A549 (cell line): ENCODE measurements around the gene PRL. TPM values are rescaled to one million over a fixed set of nuclear protein-coding genes. Genes with fewer than 3 reads are reported as not detected.

Experiments
- ATAC-seq, 2 experiments: fragments of 200-7000 bp in 1 of 2; fragments of >200 bp in 1 of 2; cut with Nextera tagmentation in 1 of 2; cut with Tn5 transposase in 1 of 2; 3 replicates each; pipeline versions ENCODE4 v1.8.0 to v1.9.1; 2018 to 2020; ENCODE audit warnings: mild to moderate bottlenecking in 1 of 2, moderate library complexity in 1 of 2
- CTCF ChIA-PET: fragments of 300-600 bp; sonication (Branson Sonifier 250); formaldehyde crosslinking; extraction: SDS; loops from one replicate; lab custom pipeline; 2021; ENCODE audit warnings: antibody characterized with exemption, inconsistent platforms; lab: Yijun Ruan, JAX
- POLR2A ChIA-PET: fragments of 350-600 bp; formaldehyde crosslinking; extraction: SDS; loops from one replicate; lab custom pipeline; 2021; ENCODE audit warnings: antibody characterized with exemption, inconsistent platforms; lab: Yijun Ruan, JAX
- DNase-seq, 2 experiments: peaks; one replicate each; pipeline versions ENCODE4 v3.0.0 to v3.0.0-alpha.2; 2011 to 2016; ENCODE audit warnings: low read depth in 1 of 2, low spot score in 1 of 2
- FAIRE-seq: peaks from 2 replicates; lab custom pipeline; 2011; peaks lifted over from hg19 to GRCh38; lab: Jason Lieb, UNC
- H3K27ac ChIP-seq, 2 experiments: fragments of >200 bp; sonication (Bioruptor Twin); formaldehyde crosslinking; 3 replicates each; pipeline ENCODE4 v1.5.1; 2016 to 2017
- H3K4me1 ChIP-seq: fragments of >200 bp; sonication (Bioruptor Twin); formaldehyde crosslinking; 3 replicates; pipeline ENCODE4 v1.6.1; 2016
- H3K4me2 ChIP-seq: fragments of >200 bp; sonication (Bioruptor Twin); formaldehyde crosslinking; 3 replicates; pipeline ENCODE4 v1.6.1; 2016
- H3K4me3 ChIP-seq: fragments of >200 bp; sonication (Bioruptor Twin); formaldehyde crosslinking; 3 replicates; pipeline ENCODE4 v1.5.1; 2016
- H3K9me3 ChIP-seq: fragments of >200 bp; sonication (Bioruptor Twin); formaldehyde crosslinking; 3 replicates; pipeline ENCODE4 v1.6.1; 2016
- ATOH8 ChIP-seq: fragments of 250-450 bp; sonication (Bioruptor Pico); IDR thresholded peaks from 2 replicates; pipeline ENCODE4 v1.5.0; 2020; ENCODE audit warnings: low read depth, mild to moderate bottlenecking, moderate library complexity
- BCL3 ChIP-seq: fragments of >200 bp; sonication (Bioruptor Twin); formaldehyde crosslinking; IDR thresholded peaks from 3 replicates; pipeline ENCODE4 v1.6.1; 2016
- CBX2 ChIP-seq: fragments of 200-600 bp; sonication (generic); IDR thresholded peaks from 2 replicates; pipeline ENCODE4 v1.6.1; 2016; ENCODE audit warnings: low read depth, mild to moderate bottlenecking, borderline replicate concordance
- EHF ChIP-seq: fragments of 250-450 bp; sonication (Bioruptor Pico); IDR thresholded peaks from 2 replicates; pipeline ENCODE4 v1.5.0; 2020; ENCODE audit warnings: mild to moderate bottlenecking
- EHMT2 ChIP-seq: fragments of 200-600 bp; sonication (generic); IDR thresholded peaks from 2 replicates; pipeline ENCODE4 v1.6.1; 2016; ENCODE audit warnings: antibody characterized with exemption, low read depth, mild to moderate bottlenecking, moderate library complexity
- ELK1 ChIP-seq: fragments of 150-350 bp; IDR thresholded peaks from 2 replicates; pipeline ENCODE4 v1.6.1; 2014; ENCODE audit warnings: low read depth, mild to moderate bottlenecking, low read length
- EP300 ChIP-seq, 2 experiments: fragments of >200 bp; sonication (Bioruptor Twin); formaldehyde crosslinking; IDR thresholded peaks; 2 replicates in 1 of 2; 3 replicates in 1 of 2; pipeline ENCODE4 v1.6.1; 2016 to 2017
- ESRRA ChIP-seq: fragments of 150-350 bp; IDR thresholded peaks from 2 replicates; pipeline ENCODE4 v1.6.1; 2014; ENCODE audit warnings: mild to moderate bottlenecking, low read length, borderline replicate concordance
- FOXS1 ChIP-seq: fragments of 250-450 bp; sonication (Bioruptor Pico); IDR thresholded peaks from 2 replicates; pipeline ENCODE4 v1.5.0; 2020; ENCODE audit warnings: mild to moderate bottlenecking, moderate library complexity
- GATA3 ChIP-seq: IDR thresholded peaks from 2 replicates; pipeline ENCODE4 v1.6.1; 2012; ENCODE audit warnings: borderline replicate concordance
- HES2 ChIP-seq: fragments of >200 bp; sonication (Bioruptor Twin); formaldehyde crosslinking; IDR thresholded peaks from 2 replicates; pipeline ENCODE4 v1.6.1; 2016
- HOXA7 ChIP-seq: fragments of 250-450 bp; sonication (Bioruptor Pico); IDR thresholded peaks from 2 replicates; pipeline ENCODE4 v1.5.0; 2020; ENCODE audit warnings: mild to moderate bottlenecking, moderate library complexity
- HOXB5 ChIP-seq: fragments of 250-450 bp; sonication (Bioruptor Pico); IDR thresholded peaks from 2 replicates; pipeline ENCODE4 v1.5.0; 2020; ENCODE audit warnings: mild to moderate bottlenecking, moderate library complexity
- KDM1A ChIP-seq: fragments of 200-600 bp; sonication (generic); IDR thresholded peaks from 2 replicates; pipeline ENCODE4 v1.6.1; 2016; ENCODE audit warnings: low read depth, mild to moderate bottlenecking
- MAX ChIP-seq: IDR thresholded peaks from 2 replicates; pipeline ENCODE4 v1.6.1; 2012
- POLR2AphosphoS2 ChIP-seq: conservative IDR thresholded peaks from 2 replicates; pipeline ENCODE4 v1.6.1; 2012; ENCODE audit warnings: low read length, improper control_type of control experiment, inconsistent platforms
- RCOR1 ChIP-seq: fragments of 150-350 bp; IDR thresholded peaks from 2 replicates; pipeline ENCODE4 v1.6.1; 2014; ENCODE audit warnings: antibody characterized with exemption, low read length, low read depth
- REST ChIP-seq: fragments of 200-600 bp; sonication (generic); IDR thresholded peaks from 2 replicates; pipeline ENCODE4 v1.6.1; 2016; ENCODE audit warnings: antibody characterized with exemption, mild to moderate bottlenecking, moderate library complexity
- SMC3 ChIP-seq: fragments of >200 bp; sonication (Bioruptor Twin); formaldehyde crosslinking; IDR thresholded peaks from 3 replicates; pipeline ENCODE4 v1.6.1; 2018; ENCODE audit warnings: inconsistent platforms
- SREBF2 ChIP-seq: fragments of 450-650 bp; IDR thresholded peaks from 2 replicates; pipeline ENCODE4 v1.6.1; 2014; ENCODE audit warnings: mild to moderate bottlenecking, moderate library complexity
- USF2 ChIP-seq: fragments of 450-650 bp; IDR thresholded peaks from 2 replicates; pipeline ENCODE4 v1.6.1; 2014; ENCODE audit warnings: antibody characterized with exemption
- ZFP36 ChIP-seq: fragments of 450-650 bp; IDR thresholded peaks from 2 replicates; pipeline ENCODE4 v1.6.1; 2014; ENCODE audit warnings: borderline replicate concordance; ENCODE audit not compliant: partially characterized antibody
- ZSCAN20 ChIP-seq: fragments of 250-450 bp; sonication (Bioruptor Pico); IDR thresholded peaks from 2 replicates; pipeline ENCODE4 v1.8.0; 2022; ENCODE audit warnings: mild to moderate bottlenecking, moderate library complexity
- WGBS: methylation state at CpG from one replicate; pipeline ENCODE4 v1.1.6; 2017; ENCODE audit errors: missing lambda C conversion rate; 5-methylcytosine and 5-hydroxymethylcytosine counted together
- polyA plus RNA-seq, 4 experiments: library from polyadenylated mRNA; depleted of rRNA in 3 of 4; stranded (reverse); fragments of >200 nt; fragmentation: RNase III in 1 of 4; extraction: RNeasy Plus Mini Kit Qiagen cat#74134 plus additional on column Dnase treatment in 1 of 4; gene quantifications; 2 replicates in 3 of 4; 3 replicates in 1 of 4; pipeline ENCODE4 v1.2.3, GENCODE V29; 2011 to 2017

The PRL gene
- polyA plus RNA-seq, 2 of the 4 experiments (the other 2 are of a cell fraction): not detected

- Histone ChIP-seq H3K4me2 (no peak overlapping the region), H3K27ac (no peak overlapping the region), H3K4me3 (no peak overlapping the region), H3K9me3 (no peaks in the 10 kb centered on the region), H3K4me1 (peaks cover 8% of the 10 kb centered on the region; the same call in 2 of the 3 replicates)
- no peak for DNase-seq
- no peak for ATAC-seq
- CTCF ChIA-PET: no interaction called here
- WGBS: 53% methylated on average over 1 of the region's 1 CpG
- POLR2A ChIA-PET: no interaction called here
- FAIRE-seq: no peak
- TF ChIP-seq ZFP36 (no peak), HES2 (no peak), RCOR1 (no peak), ELK1 (no peak), EHF (CRISPR knock-in tag) (no peak), EHMT2 (no peak), FOXS1 (CRISPR knock-in tag) (no peak), MAX (no peak), ESRRA (no peak)
- TF ChIP-seq, all 56 proteins: peak for 0
These were observed 6.0 kb upstream of the PRL start for GRCh38 chr6:22302838-22303237.

- Histone ChIP-seq H3K9me3 (no peaks in the 10 kb centered on the region), H3K27ac (no peak overlapping the region), H3K4me2 (no peak overlapping the region)
- POLR2A ChIA-PET: no interaction called here
- no peak for TF ChIP-seq EHF (CRISPR knock-in tag)
- TF ChIP-seq, all 56 proteins: peak for 0
- CTCF ChIA-PET: no interaction called here
- H3K4me3 ChIP-seq: no peak overlapping the region
- DNase-seq (no peak), FAIRE-seq (no peak), ATAC-seq (no peak)
- peaks cover 8% of the 10 kb centered on the region; the same call in 2 of the 3 replicates for H3K4me1 ChIP-seq
- 51% methylated on average over 4 of the region's 4 CpGs for WGBS
These were observed 3.6 kb upstream of the PRL start for GRCh38 chr6:22300273-22300998.

GRCh38 chr6:22298475-22298890, 1.6 kb upstream of the PRL start:
- POLR2A ChIA-PET: no interaction called here
- 26% methylated on average over 1 of the region's 1 CpG for WGBS
- ATAC-seq (no peak), FAIRE-seq (no peak), DNase-seq (no peak)
- H3K4me2 ChIP-seq: peak overlapping the region; percentile 24; the same call in 2 of the 3 replicates
- H3K9me3 ChIP-seq: no peaks in the 10 kb centered on the region
- H3K27ac ChIP-seq: no peak overlapping the region
- H3K4me1 ChIP-seq: peaks cover 8% of the 10 kb centered on the region; the same call in 2 of the 3 replicates
- H3K4me3 ChIP-seq: no peak overlapping the region
- TF ChIP-seq HES2 (no peak), SREBF2 (no peak), RCOR1 (no peak), ATOH8 (CRISPR knock-in tag) (no peak), HOXB5 (CRISPR knock-in tag) (no peak), BCL3 (no peak), ZSCAN20 (CRISPR knock-in tag) (no peak), SMC3 (no peak), HOXA7 (CRISPR knock-in tag) (no peak), CBX2 (no peak), EHMT2 (no peak), USF2 (no peak), KDM1A (no peak), POLR2AphosphoS2 (no peak), GATA3 (no peak), EP300 (IDR thresholded peaks at IDR 0.05) (no peak), MAX (no peak), ZFP36 (no peak), REST (no peak)
- CTCF ChIA-PET: no interaction called here
